Esophagus squamous epithelium (tissue), 5 donors: Measurements from ENCODE around the gene RETREG1. TPM values are rescaled to one million over a fixed set of nuclear protein-coding genes. Genes with fewer than 3 reads are reported as not detected.

Experiments
- DNase-seq: peaks from one replicate; lab custom pipeline; 2025; lab: John Stamatoyannopoulos, UW
- H3K27ac ChIP-seq, 4 donors: fragments of 200-600 bp; sonication (generic); one replicate each; pipeline ENCODE4 v1.5.1; 2016 to 2019; ENCODE audit warnings: mild to moderate bottlenecking in 1 of 4
- H3K27me3 ChIP-seq, 4 donors: fragments of 200-600 bp; sonication (generic); 1 replicate in 3 of 4; 2 replicates in 1 of 4; pipeline versions ENCODE4 v1.5.1 to v1.6.0; 2017 to 2021; ENCODE audit warnings: antibody characterized with exemption in 1 of 4
- H3K36me3 ChIP-seq, 3 donors: fragments of 200-600 bp; sonication (generic); one replicate each; pipeline ENCODE4 v1.5.1; 2016 to 2019
- H3K4me1 ChIP-seq, 3 donors: fragments of 200-600 bp; sonication (generic); one replicate each; pipeline ENCODE4 v1.5.1; 2017 to 2019
- H3K4me3 ChIP-seq, 4 donors: fragments of 200-600 bp; sonication (generic); 1 replicate in 3 of 4; 2 replicates in 1 of 4; pipeline ENCODE4 v1.5.1; 2016 to 2019; ENCODE audit warnings: mild to moderate bottlenecking in 2 of 4, moderate library complexity in 1 of 4
- H3K9me3 ChIP-seq, 3 donors: fragments of 200-600 bp; sonication (generic); one replicate each; pipeline ENCODE4 v1.5.1; 2016 to 2019
- CTCF ChIP-seq, 6 experiments: fragments of 450-650 bp in 4 of 6; fragments of 200-600 bp in 2 of 6; sonication (generic) in 2 of 6; IDR thresholded peaks; one replicate each; pipeline ENCODE4 v1.5.1; 2016 to 2019; ENCODE audit warnings: antibody characterized with exemption in 6 of 6, mild to moderate bottlenecking in 4 of 6, moderate library complexity in 4 of 6
- POLR2A ChIP-seq, 4 donors: fragments of 450-650 bp; IDR thresholded peaks; one replicate each; pipeline ENCODE4 v1.6.1; 2017; ENCODE audit warnings: antibody characterized with exemption in 4 of 4, mild to moderate bottlenecking in 4 of 4, moderate library complexity in 3 of 4
- WGBS, 2 donors: methylation state at CpG; one replicate each; pipeline ENCODE4 v1.1.5; 2018; 5-methylcytosine and 5-hydroxymethylcytosine counted together
- intact Hi-C: fragments of 100-400 bp; cut with DNase I; formaldehyde crosslinking; loops from one replicate; pipeline ENCODE4 v1.15.0; 2022
- total RNA-seq, 4 donors: library from RNA; depleted of rRNA; stranded (reverse); fragments of >200 nt; gene quantifications; one replicate each; pipeline ENCODE4 v1.1.0, GENCODE V29; 2016
- donor health status: DM: yes; HTN: yes; CAD: no.

Gene RETREG1
- total RNA-seq, 4 donors from 2014 or later = 0.68 to 6.1 (median 3.9) TPM

GRCh38 chr5:16554110-16554509, 62.7 kb downstream of the RETREG1 start:
- WGBS, 2 donors = 81 to 90% methylated on average over 8 of the region's 8 CpGs
- Histone ChIP-seq H3K27me3 (no peaks in the 10 kb centered on the region), H3K9me3 (no peaks in the 10 kb centered on the region), H3K4me1 (peaks cover 0 to 16% (median under 1%) of the 10 kb centered on the region in 3 donors), H3K36me3 (no peaks in the 10 kb centered on the region), H3K27ac (no peak overlapping the region), H3K4me3 (no peak overlapping the region)
- DNase-seq = no peak
- TF ChIP-seq POLR2A (IDR thresholded peaks at IDR 0.05) = no peak
- no peak for TF ChIP-seq CTCF (IDR thresholded peaks at IDR 0.05)
- intact Hi-C loops = no loop called here

- H3K4me3 ChIP-seq = no peak overlapping the region
- intact Hi-C loops = no loop called here
- DNase-seq = no peak
- no peak overlapping the region for H3K27ac ChIP-seq
- H3K36me3 ChIP-seq = no peaks in the 10 kb centered on the region
- TF ChIP-seq POLR2A (IDR thresholded peaks at IDR 0.05) (no peak), CTCF (IDR thresholded peaks at IDR 0.05) (peak; percentile 19 to 76 (median 63))
- no peaks in the 10 kb centered on the region for H3K9me3 ChIP-seq
- peaks cover 0 to 28% (median 4%) of the 10 kb centered on the region in 3 donors for H3K4me1 ChIP-seq
- H3K27me3 ChIP-seq = no peaks in the 10 kb centered on the region
- WGBS, 2 donors = 34% methylated on average over 7 of the region's 7 CpGs
These were observed 64.0 kb downstream of the RETREG1 start for GRCh38 chr5:16552666-16553343.

GRCh38 chr5:16551628-16552027, 65.2 kb downstream of the RETREG1 start:
- H3K4me3 ChIP-seq = no peak overlapping the region
- no peaks in the 10 kb centered on the region for H3K36me3 ChIP-seq
- TF ChIP-seq CTCF (IDR thresholded peaks at IDR 0.05) (no peak), POLR2A (IDR thresholded peaks at IDR 0.05) (no peak)
- no peak overlapping the region for H3K27ac ChIP-seq
- H3K4me1 ChIP-seq = peaks cover 0 to 28% (median 4%) of the 10 kb centered on the region in 3 donors
- H3K9me3 ChIP-seq = no peaks in the 10 kb centered on the region
- intact Hi-C loops = no loop called here
- DNase-seq = no peak
- 59 to 95% methylated on average over 2 of the region's 2 CpGs for WGBS, 2 donors
- H3K27me3 ChIP-seq = no peaks in the 10 kb centered on the region

- H3K4me1 ChIP-seq = peaks cover 0 to 28% (median 4%) of the 10 kb centered on the region in 3 donors
- H3K36me3 ChIP-seq = no peaks in the 10 kb centered on the region
- peak; percentile 12 to 68 (median 48) for TF ChIP-seq CTCF (IDR thresholded peaks at IDR 0.05)
- TF ChIP-seq POLR2A (IDR thresholded peaks at IDR 0.05) = no peak
- no peak overlapping the region for H3K4me3 ChIP-seq
- no peak overlapping the region for H3K27ac ChIP-seq
- H3K9me3 ChIP-seq = no peaks in the 10 kb centered on the region
- 77 to 79% methylated on average over 7 of the region's 7 CpGs for WGBS, 2 donors
- intact Hi-C loops = no loop called here
- no peak for DNase-seq
- H3K27me3 ChIP-seq = no peaks in the 10 kb centered on the region
These were observed 66.4 kb downstream of the RETREG1 start for GRCh38 chr5:16550316-16550952.

GRCh38 chr5:16549491-16550206, 67.1 kb downstream of the RETREG1 start:
- WGBS, 2 donors = 51 to 55% methylated on average over 5 of the region's 5 CpGs
- Histone ChIP-seq H3K4me3 (no peak overlapping the region), H3K27ac (peak overlapping the region in 3 of 4 donors; percentile 12 to 33 (median 13)), H3K27me3 (no peaks in the 10 kb centered on the region), H3K36me3 (no peaks in the 10 kb centered on the region), H3K9me3 (no peaks in the 10 kb centered on the region), H3K4me1 (peaks cover 0 to 28% (median 4%) of the 10 kb centered on the region in 3 donors)
- DNase-seq = no peak
- TF ChIP-seq CTCF (IDR thresholded peaks at IDR 0.05) (no peak), POLR2A (IDR thresholded peaks at IDR 0.05) (no peak)
- intact Hi-C loops = no loop called here
